B cell (primary cell): ENCODE measurements around the gene DPEP2.

Experiments used
- EZH2 ChIP-seq: IDR thresholded peaks from 2 replicates; pipeline ENCODE4 v1.6.1; 2012; ENCODE audit warnings: borderline replicate concordance, low read depth, mild to moderate bottlenecking, moderate library complexity, low read length; ENCODE audit not compliant: insufficient read depth, poor library complexity, severe bottlenecking
- TF ChIP-seq, protein P1 (sequence below): fragments of 200-600 bp; IDR thresholded peaks from one replicate; pipeline ENCODE4 v1.8.0; 2022; ENCODE audit warnings: antibody characterized with exemption, mild to moderate bottlenecking

DNA sequence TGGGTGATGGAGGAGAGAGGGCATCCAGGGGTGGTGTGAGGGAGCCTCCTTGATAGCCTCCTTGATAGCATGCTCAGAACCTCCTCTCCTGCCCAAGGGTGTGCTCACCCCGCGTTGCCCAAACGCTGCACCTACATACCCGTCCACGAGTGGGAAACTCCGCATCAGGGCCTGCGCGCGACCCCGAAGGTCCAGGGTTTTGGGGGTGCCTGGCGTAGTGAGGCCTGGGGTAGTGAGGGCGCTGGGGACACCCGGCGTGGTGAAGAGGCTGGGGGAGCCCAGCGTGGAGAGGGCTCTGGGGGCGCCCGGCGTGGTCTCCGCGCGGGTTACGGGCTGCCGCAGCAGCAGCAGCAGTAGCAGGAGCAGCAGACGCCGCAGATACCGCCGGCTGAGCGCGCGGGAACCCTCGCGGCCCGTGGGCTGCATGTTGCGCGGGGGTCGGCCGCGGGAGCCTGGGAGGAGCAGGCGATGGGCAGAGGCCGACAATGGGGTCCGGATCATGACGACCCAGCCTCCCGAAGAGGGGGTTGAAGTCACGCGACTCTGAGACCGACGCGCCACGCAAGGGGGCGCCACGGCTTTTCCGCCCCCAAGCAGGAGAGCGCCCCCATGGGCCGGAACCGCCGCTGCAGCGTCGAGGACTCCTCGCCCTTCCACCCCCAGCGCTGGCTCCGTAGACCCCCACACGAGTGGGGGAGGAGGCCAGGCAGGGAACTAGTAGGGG lies 19.2 kb downstream of the DPEP2 start, which contains the start of gene DPEP3:
- TF ChIP-seq, protein P1, sequence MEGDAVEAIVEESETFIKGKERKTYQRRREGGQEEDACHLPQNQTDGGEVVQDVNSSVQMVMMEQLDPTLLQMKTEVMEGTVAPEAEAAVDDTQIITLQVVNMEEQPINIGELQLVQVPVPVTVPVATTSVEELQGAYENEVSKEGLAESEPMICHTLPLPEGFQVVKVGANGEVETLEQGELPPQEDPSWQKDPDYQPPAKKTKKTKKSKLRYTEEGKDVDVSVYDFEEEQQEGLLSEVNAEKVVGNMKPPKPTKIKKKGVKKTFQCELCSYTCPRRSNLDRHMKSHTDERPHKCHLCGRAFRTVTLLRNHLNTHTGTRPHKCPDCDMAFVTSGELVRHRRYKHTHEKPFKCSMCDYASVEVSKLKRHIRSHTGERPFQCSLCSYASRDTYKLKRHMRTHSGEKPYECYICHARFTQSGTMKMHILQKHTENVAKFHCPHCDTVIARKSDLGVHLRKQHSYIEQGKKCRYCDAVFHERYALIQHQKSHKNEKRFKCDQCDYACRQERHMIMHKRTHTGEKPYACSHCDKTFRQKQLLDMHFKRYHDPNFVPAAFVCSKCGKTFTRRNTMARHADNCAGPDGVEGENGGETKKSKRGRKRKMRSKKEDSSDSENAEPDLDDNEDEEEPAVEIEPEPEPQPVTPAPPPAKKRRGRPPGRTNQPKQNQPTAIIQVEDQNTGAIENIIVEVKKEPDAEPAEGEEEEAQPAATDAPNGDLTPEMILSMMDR, result no peak
- no peak for TF ChIP-seq EZH2
